GM12865 (cell line): Measurements from ENCODE around the gene ADAMTS3.
A peak's percentile ranks its signal among the peaks of the same experiment; 100 is the strongest.

Experiments used
- DNase-seq: peaks from one replicate; pipeline ENCODE4 v3.0.0; 2010; ENCODE audit warnings: low read depth
- H3K4me3 ChIP-seq: 2 replicates; pipeline ENCODE4 v1.5.1; 2011; ENCODE audit warnings: mild to moderate bottlenecking, low read depth, low read length, control low read depth
- TF ChIP-seq, protein P1 (sequence below): IDR thresholded peaks from 2 replicates; pipeline ENCODE4 v1.5.1; 2011; ENCODE audit warnings: low read length, control low read depth, low read depth, inconsistent platforms; ENCODE audit not compliant: insufficient read depth; ENCODE audit errors: missing control alignments

Gene ADAMTS3

DNA sequence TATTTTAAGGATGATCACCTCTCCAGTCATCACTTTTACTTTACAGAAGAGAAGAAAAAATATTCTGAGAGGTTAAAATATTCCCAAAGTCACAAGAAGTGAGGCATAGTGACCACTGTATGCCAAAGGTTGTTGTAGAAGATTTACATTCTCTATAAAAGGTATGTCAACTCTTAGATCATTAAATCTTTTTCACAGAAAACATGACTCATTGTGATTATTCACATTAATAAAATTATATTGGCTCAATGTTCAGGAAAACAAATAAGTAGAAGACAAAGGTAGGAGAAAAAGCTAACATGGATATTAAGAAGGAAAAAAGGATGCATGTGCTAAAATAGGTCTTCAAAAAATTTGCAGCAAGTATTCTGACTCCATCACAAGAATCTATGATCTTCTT lies 82.0 kb downstream of the ADAMTS3 start:
- no peak overlapping the region for H3K4me3 ChIP-seq
- no peak for DNase-seq
- TF ChIP-seq, protein P1, sequence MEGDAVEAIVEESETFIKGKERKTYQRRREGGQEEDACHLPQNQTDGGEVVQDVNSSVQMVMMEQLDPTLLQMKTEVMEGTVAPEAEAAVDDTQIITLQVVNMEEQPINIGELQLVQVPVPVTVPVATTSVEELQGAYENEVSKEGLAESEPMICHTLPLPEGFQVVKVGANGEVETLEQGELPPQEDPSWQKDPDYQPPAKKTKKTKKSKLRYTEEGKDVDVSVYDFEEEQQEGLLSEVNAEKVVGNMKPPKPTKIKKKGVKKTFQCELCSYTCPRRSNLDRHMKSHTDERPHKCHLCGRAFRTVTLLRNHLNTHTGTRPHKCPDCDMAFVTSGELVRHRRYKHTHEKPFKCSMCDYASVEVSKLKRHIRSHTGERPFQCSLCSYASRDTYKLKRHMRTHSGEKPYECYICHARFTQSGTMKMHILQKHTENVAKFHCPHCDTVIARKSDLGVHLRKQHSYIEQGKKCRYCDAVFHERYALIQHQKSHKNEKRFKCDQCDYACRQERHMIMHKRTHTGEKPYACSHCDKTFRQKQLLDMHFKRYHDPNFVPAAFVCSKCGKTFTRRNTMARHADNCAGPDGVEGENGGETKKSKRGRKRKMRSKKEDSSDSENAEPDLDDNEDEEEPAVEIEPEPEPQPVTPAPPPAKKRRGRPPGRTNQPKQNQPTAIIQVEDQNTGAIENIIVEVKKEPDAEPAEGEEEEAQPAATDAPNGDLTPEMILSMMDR = no peak

GRCh38 chr4:72484981-72485380 lies 84.0 kb downstream of the ADAMTS3 start:
- TF ChIP-seq, protein P1 = no peak
- no peak for DNase-seq
- no peak overlapping the region for H3K4me3 ChIP-seq

- H3K4me3 ChIP-seq = no peak overlapping the region
- no peak for DNase-seq
- TF ChIP-seq, protein P1 = no peak
Observed at GRCh38 chr4:72473434-72473900, 95.6 kb downstream of the ADAMTS3 start.

DNA sequence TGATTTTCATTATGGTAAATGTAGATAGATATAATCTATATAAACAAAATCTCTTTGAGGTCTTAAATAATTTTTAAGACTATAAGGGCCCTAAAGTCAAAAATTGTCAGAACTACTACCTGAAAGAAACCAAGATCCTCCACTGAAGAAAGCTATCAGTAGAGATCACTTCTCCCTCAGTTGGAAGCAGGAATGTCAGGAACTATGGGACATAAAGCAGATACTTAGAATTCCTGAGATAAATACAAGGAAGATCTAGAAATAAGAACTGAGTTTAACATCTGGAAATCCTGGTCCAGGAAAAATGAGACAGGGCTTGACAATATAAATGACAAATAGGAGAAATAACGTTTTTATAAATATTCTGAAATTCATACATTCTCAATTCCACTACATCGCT lies 97.2 kb downstream of the ADAMTS3 start:
- DNase-seq = no peak
- no peak overlapping the region for H3K4me3 ChIP-seq
- TF ChIP-seq, protein P1 = no peak

GRCh38 chr4:72468904-72469502 lies 100.0 kb downstream of the ADAMTS3 start:
- no peak overlapping the region for H3K4me3 ChIP-seq
- peak; percentile 25 for DNase-seq
- TF ChIP-seq, protein P1 = peak; percentile 28

- TF ChIP-seq, protein P1 = no peak
- no peak overlapping the region for H3K4me3 ChIP-seq
- no peak for DNase-seq
Observed at GRCh38 chr4:72467633-72468032, 101.4 kb downstream of the ADAMTS3 start.

DNA sequence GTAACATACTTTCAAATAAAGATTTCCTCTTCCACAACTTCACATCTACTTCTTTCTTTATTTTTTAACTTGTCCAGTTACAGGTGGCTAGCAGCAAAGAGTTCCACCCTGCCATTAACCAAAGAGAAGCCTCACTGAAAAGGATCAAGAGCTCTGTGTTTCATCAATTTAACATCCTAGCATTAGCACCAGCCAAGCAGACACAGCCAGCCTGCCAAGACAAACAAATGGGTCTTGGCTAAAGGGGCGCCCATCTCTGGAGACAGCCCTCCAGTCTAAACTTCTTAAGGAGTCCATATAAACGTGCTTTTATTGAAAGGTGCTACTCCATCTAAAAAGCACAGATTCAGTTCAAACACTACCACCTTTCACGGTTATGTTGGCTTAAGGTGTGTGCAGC lies 105.3 kb downstream of the ADAMTS3 start:
- H3K4me3 ChIP-seq = no peak overlapping the region
- TF ChIP-seq, protein P1 = no peak
- DNase-seq = no peak
